Adrenal gland (tissue), 12 donors: ENCODE data around the gene GTSE1. TPM values are rescaled to one million over a fixed set of nuclear protein-coding genes. Genes with fewer than 3 reads are reported as not detected.

Source experiments
- DNase-seq, 7 donors: peaks; one replicate each; pipeline ENCODE4 v3.0.0-alpha.2; 2019 to 2020
- H3K27ac ChIP-seq, 5 donors: fragments of 200-600 bp; sonication (generic) in 4 of 5; 1 replicate in 3 of 5; 2 replicates in 2 of 5; pipeline versions ENCODE4 v1.5.1 to v1.8.0; 2016 to 2020; ENCODE audit warnings: mild to moderate bottlenecking in 1 of 5
- H3K27me3 ChIP-seq: fragments of 200-600 bp; 2 replicates; pipeline ENCODE4 v1.8.0; 2021
- H3K36me3 ChIP-seq, 2 donors: fragments of 200-600 bp; replicated peaks in 1 of 2; 1 replicate in 1 of 2; 2 replicates in 1 of 2; pipeline versions ENCODE4 v1.5.1 to v1.8.0; 2018 to 2022
- H3K4me1 ChIP-seq, 2 donors: fragments of 200-600 bp; replicated peaks in 1 of 2; 1 replicate in 1 of 2; 2 replicates in 1 of 2; pipeline versions ENCODE4 v1.5.1 to v1.8.0; 2018 to 2021
- H3K4me3 ChIP-seq, 4 donors: fragments of 200-600 bp; sonication (generic) in 3 of 4; one replicate each; pipeline ENCODE4 v1.5.1; 2016 to 2018
- H3K9me3 ChIP-seq, 3 donors: fragments of 200-600 bp; sonication (generic) in 1 of 3; replicated peaks in 1 of 3; 1 replicate in 2 of 3; 2 replicates in 1 of 3; pipeline versions ENCODE4 v1.5.1 to v1.8.0; 2016 to 2021
- POLR2A ChIP-seq, 2 donors: fragments of 450-650 bp; IDR thresholded peaks; one replicate each; pipeline ENCODE4 v1.6.1; 2017; ENCODE audit warnings: antibody characterized with exemption in 2 of 2, mild to moderate bottlenecking in 2 of 2, moderate library complexity in 1 of 2
- WGBS, 4 donors: extraction: QIAGEN DNeasy Blood & Tissue Kit in 2 of 4; methylation state at CpG; one replicate each; pipeline versions ENCODE4 v1.1.5 to v1.1.7; 2013 to 2017; 5-methylcytosine and 5-hydroxymethylcytosine counted together
- intact Hi-C, 2 donors: fragments of 100-400 bp; cut with DNase I; formaldehyde crosslinking; loops; one replicate each; pipeline versions ENCODE4 v1.14.1 to v1.15.0; 2022 to 2023
- polyA plus RNA-seq, 3 donors: library from polyadenylated mRNA; stranded (reverse); fragments of 200-250 nt in 2 of 3; fragments of 350-450 nt in 1 of 3; fragmentation: Illumina TruSeq in 1 of 3; extraction: RNeasy Lipid Tissue Mini Kit (QIAGEN cat#74804) in 1 of 3; gene quantifications; one replicate each; pipeline ENCODE4 v1.2.3, GENCODE V29; 2013 to 2014
- total RNA-seq, 9 donors: library from RNA; depleted of rRNA in 4 of 9; stranded (reverse); fragments of >200 nt in 4 of 9; fragments of 120-200 nt in 1 of 9; fragmentation: NEBNext Ultra II Directional in 1 of 9; extraction: Animal tissue kit (Norgen Biotek cat#: 25700) in 1 of 9; gene quantifications; one replicate each; pipeline versions ENCODE4 v1.1.0 to v1.2.4, GENCODE V29; 2013 to 2023
- TF ChIP-seq, protein P1 (sequence below), 6 experiments: fragments of 450-650 bp in 4 of 6; fragments of 200-600 bp in 2 of 6; sonication (generic) in 1 of 6; IDR thresholded peaks; 1 replicate in 5 of 6; 2 replicates in 1 of 6; pipeline versions ENCODE4 v1.5.1 to v1.8.0; 2016 to 2021; ENCODE audit warnings: antibody characterized with exemption in 6 of 6, mild to moderate bottlenecking in 2 of 6, moderate library complexity in 1 of 6
- donor health status: healthy with polysubstance abuse.
- donor health status: Bipolar disorder and iron deficiency.
- donor health status: DM: yes; HTN: yes; CAD: no.
- donor health status: DM: no; HTN: no; CAD: no.
- donor health status: DM: no; HTN: no; CAD: no.
- donor health status: DM: yes; HTN: yes; CAD: no.

The GTSE1 gene
- total and polyA plus RNA-seq, 12 donors = 0.06 to 5.7 (median 1.0) TPM

DNA sequence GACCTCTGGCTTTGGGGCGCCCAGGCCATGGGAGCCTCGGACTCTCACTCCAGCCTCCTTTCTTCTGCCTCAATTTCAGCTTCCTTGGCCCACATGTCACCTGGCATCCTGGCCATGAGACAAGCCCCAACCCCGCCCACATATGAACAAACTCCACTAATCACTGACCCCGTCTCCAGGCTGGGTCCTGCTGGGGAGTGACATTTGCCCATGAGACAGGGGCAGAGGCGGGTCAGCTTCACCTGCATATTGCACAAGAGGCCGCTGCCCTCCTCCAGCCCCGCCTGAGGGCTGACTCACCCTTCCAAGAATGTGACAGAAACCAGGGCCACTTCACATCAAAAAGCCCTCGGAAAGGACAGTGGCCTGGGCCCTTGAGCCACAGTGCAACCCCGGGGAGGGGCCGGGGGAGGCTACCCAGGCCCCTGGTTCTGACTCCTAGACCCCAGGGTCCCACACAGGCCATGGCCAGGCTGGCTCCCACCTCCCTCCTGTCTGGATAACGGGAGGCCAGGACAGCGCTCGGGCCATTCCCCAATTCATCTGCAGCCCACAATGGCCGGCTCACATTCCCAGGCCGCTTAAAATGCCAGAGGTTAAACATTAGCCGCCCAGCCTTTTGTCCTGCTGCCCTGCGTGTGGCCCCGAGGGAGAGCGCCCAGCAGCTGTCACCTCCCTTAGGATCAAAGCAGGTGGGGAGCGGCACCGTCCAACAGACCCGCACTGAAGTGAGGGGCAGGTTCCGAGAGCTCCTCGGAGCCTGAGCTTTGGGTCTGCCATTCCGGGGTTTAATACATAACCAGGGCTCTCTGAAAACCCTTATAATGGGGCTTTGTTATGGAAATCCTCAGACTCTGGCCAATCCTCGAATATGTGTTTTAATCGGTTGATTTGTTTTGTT is 81.1 kb downstream of the GTSE1 start:
- Histone ChIP-seq H3K9me3 (peaks cover 0 to 7% (median 0%) of the 10 kb centered on the region in 3 donors), H3K4me3 (no peak overlapping the region), H3K4me1 (peaks cover 6 to 13% of the 10 kb centered on the region in 2 donors), H3K36me3 (no peaks in the 10 kb centered on the region), H3K27me3 (no peaks in the 10 kb centered on the region), H3K27ac (peak overlapping the region; percentile 52 to 94 (median 82))
- 57 to 72% (median 60%) methylated on average over 13 to 27 of the region's 27 CpGs for WGBS, 4 donors
- DNase-seq = peak; percentile 72 to 94 (median 93)
- intact Hi-C loops = no loop called here
- TF ChIP-seq POLR2A (IDR thresholded peaks at IDR 0.05) = peak in 1 of 2 donors; percentile 19
- TF ChIP-seq, protein P1, sequence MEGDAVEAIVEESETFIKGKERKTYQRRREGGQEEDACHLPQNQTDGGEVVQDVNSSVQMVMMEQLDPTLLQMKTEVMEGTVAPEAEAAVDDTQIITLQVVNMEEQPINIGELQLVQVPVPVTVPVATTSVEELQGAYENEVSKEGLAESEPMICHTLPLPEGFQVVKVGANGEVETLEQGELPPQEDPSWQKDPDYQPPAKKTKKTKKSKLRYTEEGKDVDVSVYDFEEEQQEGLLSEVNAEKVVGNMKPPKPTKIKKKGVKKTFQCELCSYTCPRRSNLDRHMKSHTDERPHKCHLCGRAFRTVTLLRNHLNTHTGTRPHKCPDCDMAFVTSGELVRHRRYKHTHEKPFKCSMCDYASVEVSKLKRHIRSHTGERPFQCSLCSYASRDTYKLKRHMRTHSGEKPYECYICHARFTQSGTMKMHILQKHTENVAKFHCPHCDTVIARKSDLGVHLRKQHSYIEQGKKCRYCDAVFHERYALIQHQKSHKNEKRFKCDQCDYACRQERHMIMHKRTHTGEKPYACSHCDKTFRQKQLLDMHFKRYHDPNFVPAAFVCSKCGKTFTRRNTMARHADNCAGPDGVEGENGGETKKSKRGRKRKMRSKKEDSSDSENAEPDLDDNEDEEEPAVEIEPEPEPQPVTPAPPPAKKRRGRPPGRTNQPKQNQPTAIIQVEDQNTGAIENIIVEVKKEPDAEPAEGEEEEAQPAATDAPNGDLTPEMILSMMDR (IDR thresholded peaks at IDR 0.05) = no peak

DNA sequence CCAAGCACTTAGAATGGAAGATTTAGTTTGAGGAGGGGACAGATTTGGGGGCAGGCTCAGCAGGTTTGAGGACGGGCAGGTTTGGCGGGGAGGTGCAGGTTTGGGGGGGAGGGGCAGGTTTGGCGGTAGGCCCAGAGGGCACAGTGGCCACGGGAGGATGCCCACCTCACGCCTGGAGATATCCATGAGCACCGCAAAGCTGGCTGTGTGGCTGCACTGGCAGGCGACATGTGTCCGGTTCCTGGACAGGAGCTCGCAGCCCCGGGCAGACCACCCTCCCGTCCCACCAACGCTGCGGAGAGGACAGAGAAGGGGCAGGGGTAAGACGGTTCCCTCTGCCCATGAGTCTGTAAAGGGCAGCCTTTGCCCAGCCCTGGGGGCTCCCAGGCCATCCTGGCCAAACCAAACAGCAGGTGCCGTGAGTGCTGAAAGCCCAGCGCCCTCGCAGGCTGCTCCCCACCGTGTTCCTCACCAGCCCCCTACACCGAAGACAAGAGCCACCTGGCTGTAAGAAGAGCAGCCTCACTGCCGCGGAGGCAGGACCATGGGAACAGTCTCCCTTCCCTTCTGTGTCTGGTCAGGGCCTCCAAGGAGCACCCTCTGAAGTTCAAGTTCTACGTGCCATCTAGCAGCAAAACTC is 81.9 kb downstream of the GTSE1 start:
- TF ChIP-seq POLR2A (IDR thresholded peaks at IDR 0.05) = no peak
- TF ChIP-seq, protein P1 (IDR thresholded peaks at IDR 0.05) = no peak
- DNase-seq = no peak
- 77 to 87% (median 82%) methylated on average over 8 to 22 of the region's 22 CpGs for WGBS, 4 donors
- no peak overlapping the region for H3K4me3 ChIP-seq
- peaks cover 0 to 7% (median 0%) of the 10 kb centered on the region in 3 donors for H3K9me3 ChIP-seq
- intact Hi-C loops = no loop called here
- no peaks in the 10 kb centered on the region for H3K27me3 ChIP-seq
- no peaks in the 10 kb centered on the region for H3K36me3 ChIP-seq
- H3K27ac ChIP-seq = peak overlapping the region in 4 of 5 donors; percentile 71 to 94 (median 84)
- H3K4me1 ChIP-seq = peaks cover 6 to 13% of the 10 kb centered on the region in 2 donors

DNA sequence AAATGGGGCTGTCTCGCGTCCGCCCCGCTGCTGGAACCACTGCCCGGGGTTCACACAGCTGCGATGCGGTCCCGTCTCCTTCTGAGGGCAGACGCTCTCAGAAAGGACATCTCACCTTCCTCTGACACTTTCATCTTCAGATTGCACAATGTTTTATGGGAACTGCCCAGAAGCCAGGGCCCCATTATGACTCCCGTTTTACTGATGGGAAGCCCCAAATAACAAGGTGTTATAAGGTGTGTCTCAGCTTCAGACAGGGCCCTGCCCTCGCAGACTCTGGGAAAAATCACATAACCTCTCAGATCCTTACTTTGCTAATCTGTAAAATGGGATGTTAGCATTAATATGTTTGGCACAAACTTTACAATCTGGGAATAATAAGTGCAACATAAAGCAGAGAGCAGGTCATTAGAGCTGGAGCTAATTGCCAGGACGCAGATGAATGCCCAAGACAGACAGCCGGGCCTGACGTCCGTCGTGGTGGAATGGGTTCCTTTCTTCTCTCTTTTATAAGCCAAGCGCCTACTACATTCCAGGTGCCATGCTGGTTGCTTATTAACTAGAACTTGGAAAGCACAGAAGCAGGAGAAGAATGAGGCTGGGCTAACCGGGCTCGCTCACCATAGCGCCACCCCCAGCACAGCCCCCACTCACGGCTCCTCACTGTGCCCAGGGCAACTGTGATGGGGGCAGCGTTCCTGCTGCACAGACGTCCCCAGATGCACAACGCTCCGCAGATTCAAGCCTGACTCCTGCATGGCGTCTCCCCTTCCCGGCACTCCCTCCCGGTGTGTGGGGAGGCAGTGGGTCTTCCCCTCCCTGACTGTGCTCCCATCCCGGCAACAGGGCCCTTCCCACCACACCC is 82.6 kb downstream of the GTSE1 start:
- intact Hi-C loops = no loop called here
- 79 to 85% (median 83%) methylated on average over 26 to 29 of the region's 29 CpGs for WGBS, 4 donors
- H3K9me3 ChIP-seq = peaks cover 0 to 7% (median 0%) of the 10 kb centered on the region in 3 donors
- peak overlapping the region in 1 of 5 donors; percentile 94 for H3K27ac ChIP-seq
- no peaks in the 10 kb centered on the region for H3K27me3 ChIP-seq
- TF ChIP-seq, protein P1 (IDR thresholded peaks at IDR 0.05) = no peak
- no peak for TF ChIP-seq POLR2A (IDR thresholded peaks at IDR 0.05)
- H3K4me1 ChIP-seq = peaks cover 6 to 13% of the 10 kb centered on the region in 2 donors
- no peak for DNase-seq
- H3K36me3 ChIP-seq = no peaks in the 10 kb centered on the region
- no peak overlapping the region for H3K4me3 ChIP-seq
